Endothelial cell of umbilical vein (primary cell): ENCODE measurements around the gene MAP4K2. TPM values are rescaled to one million over a fixed set of nuclear protein-coding genes. Genes with fewer than 3 reads are reported as not detected.

Experiments used
- BruUV-seq: library from RNA; stranded (reverse); fragments of 400-500 nt; replicated peaks from 2 replicates; lab custom pipeline; 2021; lab: Mats Ljungman, UMichigan
- CTCF ChIA-PET: fragments of 300-600, 350-600 bp; sonication (Branson Sonifier 250); formaldehyde crosslinking; loops from one replicate; lab custom pipeline; 2021; ENCODE audit warnings: antibody characterized with exemption, inconsistent platforms; lab: Charles Lee
- POLR2A ChIA-PET: fragments of 300-600, 350-600 bp; sonication (Branson Sonifier 250); formaldehyde crosslinking; loops from one replicate; lab custom pipeline; 2021; ENCODE audit warnings: antibody characterized with exemption, inconsistent platforms; lab: Charles Lee
- DNase-seq: peaks from one replicate; pipeline ENCODE4 v3.0.0-alpha.2; 2011; ENCODE audit warnings: low read depth, low spot score
- FAIRE-seq: peaks from 2 replicates; lab custom pipeline; 2011; peaks lifted over from hg19 to GRCh38; lab: Jason Lieb, UNC
- H2AFZ ChIP-seq: 2 replicates; pipeline ENCODE4 v1.6.0; 2012; ENCODE audit warnings: low read depth, low read length, control low read depth, inconsistent platforms
- H3K27ac ChIP-seq: 2 replicates; pipeline ENCODE4 v1.5.1; 2011; ENCODE audit warnings: low read depth, mild to moderate bottlenecking, control low read depth, low read length, moderate library complexity; ENCODE audit not compliant: insufficient read depth
- H3K27me3 ChIP-seq, 2 experiments: 2 replicates each; pipeline versions ENCODE4 v1.6.0 to v1.6.1; 2011; ENCODE audit warnings: low read length in 2 of 2, mixed read lengths in 1 of 2; ENCODE audit not compliant: control insufficient read depth in 2 of 2, insufficient read depth in 2 of 2
- H3K36me3 ChIP-seq, 2 experiments: 2 replicates in 1 of 2; 3 replicates in 1 of 2; pipeline ENCODE4 v1.5.1; 2011; ENCODE audit warnings: low read length in 2 of 2, mild to moderate bottlenecking in 1 of 2, moderate library complexity in 1 of 2; ENCODE audit not compliant: control insufficient read depth in 2 of 2, insufficient read depth in 2 of 2; ENCODE audit errors: extremely low read depth in 1 of 2
- H3K4me1 ChIP-seq: 3 replicates; pipeline ENCODE4 v1.5.1; 2011; ENCODE audit warnings: mild to moderate bottlenecking, low read length; ENCODE audit not compliant: control insufficient read depth, insufficient read depth; ENCODE audit errors: extremely low read depth
- H3K4me2 ChIP-seq: 2 replicates; pipeline ENCODE4 v1.6.1; 2011; ENCODE audit warnings: low read length, control low read depth, mixed read lengths; ENCODE audit not compliant: insufficient read depth
- H3K4me3 ChIP-seq, 3 experiments: fragments of 200-600 bp in 1 of 3; sonication (generic), shearing (Covaris generic) in 1 of 3; replicated peaks in 1 of 3; 2 replicates each; pipeline ENCODE4 v1.5.1; 2011 to 2016; ENCODE audit warnings: control low read depth in 3 of 3, low read length in 3 of 3, mild to moderate bottlenecking in 2 of 3, inconsistent platforms in 1 of 3, low read depth in 1 of 3, moderate library complexity in 1 of 3; ENCODE audit not compliant: insufficient read depth in 1 of 3
- H3K79me2 ChIP-seq: 2 replicates; pipeline ENCODE4 v1.6.0; 2012; ENCODE audit warnings: low read length, inconsistent platforms; ENCODE audit not compliant: control insufficient read depth, insufficient read depth
- H3K9ac ChIP-seq: replicated peaks from 2 replicates; pipeline ENCODE3; 2011; ENCODE audit warnings: low read length, control low read depth; ENCODE audit not compliant: insufficient read depth; ENCODE audit errors: extremely low read depth
- H3K9me1 ChIP-seq: replicated peaks from 3 replicates; pipeline ENCODE4 v1.6.0; 2011; ENCODE audit warnings: mild to moderate bottlenecking, low read length; ENCODE audit not compliant: control insufficient read depth, insufficient read depth; ENCODE audit errors: extremely low read depth
- H3K9me3 ChIP-seq: replicated peaks from 2 replicates; pipeline ENCODE4 v1.5.1; 2012; ENCODE audit warnings: low read length, inconsistent platforms; ENCODE audit not compliant: control insufficient read depth, insufficient read depth
- H4K20me1 ChIP-seq: replicated peaks from 2 replicates; pipeline ENCODE3; 2011; ENCODE audit warnings: mild to moderate bottlenecking, low read length; ENCODE audit not compliant: control insufficient read depth, insufficient read depth; ENCODE audit errors: extremely low read depth
- EZH2 ChIP-seq: IDR thresholded peaks from 2 replicates; pipeline ENCODE4 v1.6.1; 2012; ENCODE audit warnings: borderline replicate concordance, low read depth, mild to moderate bottlenecking, moderate library complexity, low read length, inconsistent platforms; ENCODE audit not compliant: severe bottlenecking
- FOS ChIP-seq: IDR thresholded peaks from 2 replicates; pipeline ENCODE4 v1.6.1; 2011; ENCODE audit warnings: mild to moderate bottlenecking, low read length, moderate library complexity, borderline replicate concordance; ENCODE audit not compliant: insufficient read depth
- GATA2 ChIP-seq: IDR thresholded peaks from 2 replicates; pipeline ENCODE4 v1.7.0; 2011; ENCODE audit warnings: low read depth, mild to moderate bottlenecking, moderate library complexity, mixed read lengths, low read length; ENCODE audit not compliant: insufficient read length, insufficient read depth
- JUN ChIP-seq: IDR thresholded peaks from 2 replicates; pipeline ENCODE4 v1.6.1; 2011; ENCODE audit warnings: borderline replicate concordance, low read depth; ENCODE audit not compliant: insufficient read length, insufficient read depth
- MAX ChIP-seq: IDR thresholded peaks from 2 replicates; pipeline ENCODE4 v1.6.1; 2011; ENCODE audit not compliant: insufficient read depth, insufficient read length
- MYC ChIP-seq: IDR thresholded peaks from one replicate; pipeline ENCODE4 v1.6.1; 2011; ENCODE audit warnings: mild to moderate bottlenecking, low read depth, low read length
- POLR2A ChIP-seq: IDR thresholded peaks from 2 replicates; pipeline ENCODE4 v1.6.1; 2012; ENCODE audit warnings: low read depth, mild to moderate bottlenecking, control low read depth, low read length
- POLR2AphosphoS5 ChIP-seq: IDR thresholded peaks from 2 replicates; pipeline ENCODE4 v1.6.1; 2012; ENCODE audit warnings: low read depth, mild to moderate bottlenecking, control low read depth, low read length, moderate library complexity; ENCODE audit not compliant: insufficient read depth
- dilution Hi-C: fragments of 300-500 bp; cut with MboI; formaldehyde crosslinking; loops from one replicate; pipeline ENCODE4 v1.15.0; 2019; ENCODE audit warnings: low sequenced_read_pairs; ENCODE audit not compliant: extremely low pct_ligation_motif_present
- intact Hi-C: fragments of 100-400 bp; cut with micrococcal nuclease; formaldehyde crosslinking; loops from one replicate; pipeline ENCODE4 v1.10.0; 2022
- polyA plus RNA-seq, 4 experiments: library from polyadenylated mRNA; depleted of rRNA in 3 of 4; stranded (reverse) in 3 of 4; unstranded in 1 of 4; fragments of >200 nt; gene quantifications; 2 replicates each; pipeline versions ENCODE4 v1.2.1 to v1.2.3, GENCODE V29; 2011 to 2012; ENCODE audit warnings: missing spikeins in 1 of 4
- total RNA-seq: library from RNA; stranded (reverse); gene quantifications from 2 replicates; pipeline ENCODE4 v1.2.3, GENCODE V29; 2021
- TF ChIP-seq, protein P1 (sequence below), 2 donors: IDR thresholded peaks; 1 replicate in 1 of 2; 2 replicates in 1 of 2; pipeline ENCODE4 v1.5.1; 2011; ENCODE audit warnings: low read length in 2 of 2, mild to moderate bottlenecking in 2 of 2, moderate library complexity in 2 of 2, control low read depth in 1 of 2, inconsistent platforms in 1 of 2, low read depth in 1 of 2; ENCODE audit not compliant: insufficient read depth in 1 of 2; ENCODE audit errors: extremely low read depth in 1 of 2

MAP4K2 gene
- total and polyA plus RNA-seq, 2 donors (not counting 3 experiments of a cell fraction or from before 2014, with no cell fraction given): 43.3 to 44.0 TPM

- dilution Hi-C loops: no loop called here
Measured at GRCh38 chr11:64747961-64748665, 54.9 kb downstream of the MAP4K2 start.

More at GRCh38 chr11:64747961-64748665, 54.9 kb downstream of the MAP4K2 start:
- Histone ChIP-seq H2AFZ (no peak overlapping the region), H3K9me1 (no peaks in the 10 kb centered on the region), H3K36me3 (no peaks in the 10 kb centered on the region), H3K4me2 (no peak overlapping the region), H3K27ac (no peak overlapping the region), H3K4me3 (no peak overlapping the region), H3K9ac (no peak overlapping the region), H3K27me3 (peaks cover 12 to 20% of the 10 kb centered on the region in 2 experiments), H3K79me2 (no peaks in the 10 kb centered on the region), H3K9me3 (no peaks in the 10 kb centered on the region), H3K4me1 (peaks cover 3% of the 10 kb centered on the region), H4K20me1 (no peaks in the 10 kb centered on the region)
- FAIRE-seq (no peak), DNase-seq (no peak)
- intact Hi-C loops: no loop called here
- ChIA-PET POLR2A (interaction anchor here (0.5 kb wide), 1 partner anchor 10 kb away, joined by 7 read pairs; no protein-coding TSS in a partner anchor), CTCF (interaction anchor here (1.1 to 1.2 kb wide), 2 partner anchors 14 to 59 kb away, joined by 4 to 5 read pairs; no protein-coding TSS in a partner anchor)
- TF ChIP-seq POLR2AphosphoS5 (no peak), GATA2 (no peak), FOS (no peak), JUN (no peak), MYC (no peak), EZH2 (no peak), MAX (no peak), POLR2A (no peak)
- TF ChIP-seq, protein P1, sequence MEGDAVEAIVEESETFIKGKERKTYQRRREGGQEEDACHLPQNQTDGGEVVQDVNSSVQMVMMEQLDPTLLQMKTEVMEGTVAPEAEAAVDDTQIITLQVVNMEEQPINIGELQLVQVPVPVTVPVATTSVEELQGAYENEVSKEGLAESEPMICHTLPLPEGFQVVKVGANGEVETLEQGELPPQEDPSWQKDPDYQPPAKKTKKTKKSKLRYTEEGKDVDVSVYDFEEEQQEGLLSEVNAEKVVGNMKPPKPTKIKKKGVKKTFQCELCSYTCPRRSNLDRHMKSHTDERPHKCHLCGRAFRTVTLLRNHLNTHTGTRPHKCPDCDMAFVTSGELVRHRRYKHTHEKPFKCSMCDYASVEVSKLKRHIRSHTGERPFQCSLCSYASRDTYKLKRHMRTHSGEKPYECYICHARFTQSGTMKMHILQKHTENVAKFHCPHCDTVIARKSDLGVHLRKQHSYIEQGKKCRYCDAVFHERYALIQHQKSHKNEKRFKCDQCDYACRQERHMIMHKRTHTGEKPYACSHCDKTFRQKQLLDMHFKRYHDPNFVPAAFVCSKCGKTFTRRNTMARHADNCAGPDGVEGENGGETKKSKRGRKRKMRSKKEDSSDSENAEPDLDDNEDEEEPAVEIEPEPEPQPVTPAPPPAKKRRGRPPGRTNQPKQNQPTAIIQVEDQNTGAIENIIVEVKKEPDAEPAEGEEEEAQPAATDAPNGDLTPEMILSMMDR (IDR thresholded peaks at IDR 0.05; ENCODE audit: extremely low read depth in 1 of 2, insufficient read depth in 1 of 2, low read depth in 1 of 2, low read length in 2 of 2): no peak
- no TSS peak for BruUV-seq
